ENCODE measurements around the gene NOL4L.

NOL4L gene

GRCh38 chr20:32559753-32560380 lies 25.3 kb downstream of the NOL4L start:
- no peak for DNase-seq

GRCh38 chr20:32559205-32559752 lies 25.9 kb downstream of the NOL4L start:
- DNase-seq, result no peak

- DNase-seq, result no peak
Measured at GRCh38 chr20:32558526-32558925, 26.6 kb downstream of the NOL4L start.

- no peak for DNase-seq
Measured at GRCh38 chr20:32557319-32557718, 27.8 kb downstream of the NOL4L start.

GRCh38 chr20:32556312-32557184 lies 28.6 kb downstream of the NOL4L start:
- no peak for DNase-seq

- no peak for DNase-seq
Measured at GRCh38 chr20:32555584-32555983, 29.5 kb downstream of the NOL4L start.

GRCh38 chr20:32554965-32555289 lies 30.2 kb downstream of the NOL4L start:
- DNase-seq, result no peak

GRCh38 chr20:32553618-32554017 lies 31.5 kb downstream of the NOL4L start:
- peak in 1 of 2 experiments; percentile 16 for DNase-seq

- no peak for DNase-seq
Measured at GRCh38 chr20:32551693-32552092, 33.4 kb downstream of the NOL4L start.

- DNase-seq, result no peak
Measured at GRCh38 chr20:32549842-32550241, 35.3 kb downstream of the NOL4L start.

- DNase-seq, result no peak
Measured at GRCh38 chr20:32547753-32548034, 37.4 kb downstream of the NOL4L start.

- DNase-seq, result no peak
Measured at GRCh38 chr20:32546918-32547752, 38.0 kb downstream of the NOL4L start.

- no peak for DNase-seq
Measured at GRCh38 chr20:32544893-32545840, 40.0 kb downstream of the NOL4L start.

- DNase-seq, result no peak
Measured at GRCh38 chr20:32544260-32544722, 40.8 kb downstream of the NOL4L start.

GRCh38 chr20:32543570-32544259 lies 41.4 kb downstream of the NOL4L start:
- DNase-seq, result no peak

GRCh38 chr20:32542259-32542615 lies 42.9 kb downstream of the NOL4L start:
- DNase-seq, result no peak

- DNase-seq, result no peak
Measured at GRCh38 chr20:32541323-32542258, 43.5 kb downstream of the NOL4L start.

- peak; percentile 62 to 65 for DNase-seq
Measured at GRCh38 chr20:32539817-32540675, 45.1 kb downstream of the NOL4L start.

GRCh38 chr20:32539026-32539816 lies 45.9 kb downstream of the NOL4L start:
- peak in 1 of 2 experiments; percentile 33 for DNase-seq

Measured in Kasumi-1 (cell line).